Measurements from ENCODE around the gene ADAM10. TPM values are rescaled to one million over a fixed set of nuclear protein-coding genes. Genes with fewer than 3 reads are reported as not detected.

Gene ADAM10
- total RNA-seq, 1 experiment from 2014 or later: 159 TPM

DNA sequence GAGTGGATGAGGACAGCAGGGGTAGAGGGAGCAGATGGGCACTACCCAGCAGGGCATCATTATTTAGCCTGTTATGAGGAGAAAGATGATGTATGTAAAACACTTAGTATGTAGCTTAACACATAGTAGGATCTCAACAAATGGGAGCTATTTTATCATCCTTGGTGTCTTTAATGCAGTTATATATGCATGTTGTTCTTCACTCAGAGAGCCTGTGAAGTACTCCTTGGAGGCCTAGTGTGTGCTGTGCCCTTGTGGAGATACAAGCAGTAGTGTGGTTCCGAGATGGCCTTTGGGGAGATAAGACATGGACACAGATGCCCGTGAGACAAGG is 193.5 kb downstream of the ADAM10 start:
- no peak for DNase-seq
- Histone ChIP-seq H4K91ac (ENCODE audit: insufficient read length, low read depth, low read length) (no peak overlapping the region), H3K23ac (ENCODE audit: insufficient read length, low read depth, low read length) (no peak overlapping the region), H3K9ac (ENCODE audit: extremely low read depth, insufficient read length, low read length) (no peak overlapping the region), H2AK5ac (ENCODE audit: insufficient read length, low read length) (no peak overlapping the region), H3K4ac (ENCODE audit: low read depth, low read length) (no peak overlapping the region), H2BK12ac (ENCODE audit: insufficient read length, low read depth, low read length) (no peak overlapping the region), H4K20me1 (ENCODE audit: control insufficient read depth, insufficient read depth, insufficient read length) (no peaks in the 10 kb centered on the region), H3K79me1 (ENCODE audit: insufficient read depth, low read depth, low read length, poor library complexity, severe bottlenecking) (no peaks in the 10 kb centered on the region), H4K5ac (ENCODE audit: insufficient read length, low read depth, low read length) (no peak overlapping the region), H3K4me1 (ENCODE audit: insufficient read depth, low read length) (no peaks in the 10 kb centered on the region), H3K79me2 (ENCODE audit: insufficient read depth, low read length) (no peaks in the 10 kb centered on the region), H3K27ac (ENCODE audit: insufficient read length, low read depth, low read length) (no peak overlapping the region), H3K18ac (ENCODE audit: insufficient read length, low read depth, low read length) (no peak overlapping the region), H2BK20ac (ENCODE audit: low read depth, low read length, poor library complexity, severe bottlenecking) (no peak overlapping the region), H3K14ac (ENCODE audit: insufficient read depth, low read length) (no peak overlapping the region), H3T11ph (ENCODE audit: low read length) (no peak overlapping the region), H2BK5ac (ENCODE audit: insufficient read length, low read length) (no peak overlapping the region), H3K27me3 (ENCODE audit: insufficient read depth, low read length) (no peaks in the 10 kb centered on the region), H3K9me3 (ENCODE audit: control insufficient read depth, low read depth, low read length) (no peaks in the 10 kb centered on the region), H3K23me2 (ENCODE audit: insufficient read length, low read depth, low read length, poor library complexity, severe bottlenecking) (no peaks in the 10 kb centered on the region), H2BK120ac (ENCODE audit: low read depth, low read length, poor library complexity, severe bottlenecking) (no peak overlapping the region), H3K4me2 (ENCODE audit: insufficient read depth, insufficient read length, low read length) (no peak overlapping the region), H2BK15ac (ENCODE audit: low read depth, low read length) (no peak overlapping the region), H2AFZ (ENCODE audit: low read length) (no peak overlapping the region), H3K56ac (ENCODE audit: insufficient read length, low read depth, low read length) (no peak overlapping the region), H4K8ac (replicated peaks; ENCODE audit: insufficient read length, low read depth, low read length) (no peak overlapping the region)
- Mint-ChIP-seq H3K4me3 (no peak overlapping the region), H3K4me1 (peaks cover 31 to 37% of the 10 kb centered on the region in 2 experiments), H3K36me3 (ENCODE audit: insufficient read depth in 1 of 3, low read depth in 3 of 3) (peaks cover 0 to 15% (median 6%) of the 10 kb centered on the region in 3 experiments; a peak in 3 of 7 replicates), H3K9me3 (peaks cover 8 to 15% of the 10 kb centered on the region in 2 experiments; a peak in 3 of 5 replicates), H3K27me3 (ENCODE audit: low read depth) (peaks cover 7% of the 10 kb centered on the region; the same call in 1 of the 2 replicates), H3K27ac (no peak overlapping the region)
- WGBS (ENCODE audit: extremely low coverage, insufficient read length, low lambda C conversion rate): no CpG with 5 or more reads among the region's 2 CpGs
- TF ChIP-seq, protein P1, sequence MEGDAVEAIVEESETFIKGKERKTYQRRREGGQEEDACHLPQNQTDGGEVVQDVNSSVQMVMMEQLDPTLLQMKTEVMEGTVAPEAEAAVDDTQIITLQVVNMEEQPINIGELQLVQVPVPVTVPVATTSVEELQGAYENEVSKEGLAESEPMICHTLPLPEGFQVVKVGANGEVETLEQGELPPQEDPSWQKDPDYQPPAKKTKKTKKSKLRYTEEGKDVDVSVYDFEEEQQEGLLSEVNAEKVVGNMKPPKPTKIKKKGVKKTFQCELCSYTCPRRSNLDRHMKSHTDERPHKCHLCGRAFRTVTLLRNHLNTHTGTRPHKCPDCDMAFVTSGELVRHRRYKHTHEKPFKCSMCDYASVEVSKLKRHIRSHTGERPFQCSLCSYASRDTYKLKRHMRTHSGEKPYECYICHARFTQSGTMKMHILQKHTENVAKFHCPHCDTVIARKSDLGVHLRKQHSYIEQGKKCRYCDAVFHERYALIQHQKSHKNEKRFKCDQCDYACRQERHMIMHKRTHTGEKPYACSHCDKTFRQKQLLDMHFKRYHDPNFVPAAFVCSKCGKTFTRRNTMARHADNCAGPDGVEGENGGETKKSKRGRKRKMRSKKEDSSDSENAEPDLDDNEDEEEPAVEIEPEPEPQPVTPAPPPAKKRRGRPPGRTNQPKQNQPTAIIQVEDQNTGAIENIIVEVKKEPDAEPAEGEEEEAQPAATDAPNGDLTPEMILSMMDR (conservative IDR thresholded peaks at IDR 0.05): no peak

Measured in H9 (cell line).